Keratinocyte (primary cell): ENCODE measurements around the gene STX12. TPM values are rescaled to one million over a fixed set of nuclear protein-coding genes. Genes with fewer than 3 reads are reported as not detected.

ENCODE experiments used
- DNase-seq: peaks from one replicate; pipeline ENCODE4 v3.0.0-alpha.2; 2011; ENCODE audit warnings: low read depth, missing footprints, low spot score
- FAIRE-seq: peaks from 2 replicates; lab custom pipeline; 2011; peaks lifted over from hg19 to GRCh38; lab: Jason Lieb, UNC
- H2AFZ ChIP-seq: 2 replicates; pipeline ENCODE4 v1.6.0; 2012; ENCODE audit warnings: low read length, control low read depth, inconsistent platforms; ENCODE audit not compliant: control insufficient read depth
- H3K27ac ChIP-seq: 2 replicates; pipeline ENCODE4 v1.5.1; 2011; ENCODE audit warnings: low read length; ENCODE audit not compliant: control insufficient read depth, insufficient read depth
- H3K27me3 ChIP-seq: 3 replicates; pipeline ENCODE4 v1.6.0; 2011; ENCODE audit warnings: low read length; ENCODE audit not compliant: control insufficient read depth, insufficient read depth; ENCODE audit errors: extremely low read depth
- H3K36me3 ChIP-seq, 2 experiments: 2 replicates in 1 of 2; 3 replicates in 1 of 2; pipeline ENCODE4 v1.5.1; 2011; ENCODE audit warnings: low read length in 2 of 2, mild to moderate bottlenecking in 1 of 2; ENCODE audit not compliant: control insufficient read depth in 2 of 2, insufficient read depth in 2 of 2; ENCODE audit errors: extremely low read depth in 1 of 2
- H3K4me1 ChIP-seq: 3 replicates; pipeline ENCODE4 v1.5.1; 2011; ENCODE audit warnings: low read length; ENCODE audit not compliant: control insufficient read depth, insufficient read depth; ENCODE audit errors: extremely low read depth
- H3K4me2 ChIP-seq: 3 replicates; pipeline ENCODE4 v1.6.0; 2011; ENCODE audit warnings: low read depth, low read length; ENCODE audit not compliant: control insufficient read depth, insufficient read depth; ENCODE audit errors: extremely low read depth
- H3K4me3 ChIP-seq, 3 experiments: fragments of 200-600 bp in 1 of 3; sonication (generic) in 1 of 3; 2 replicates in 2 of 3; 3 replicates in 1 of 3; pipeline ENCODE4 v1.5.1; 2011 to 2016; ENCODE audit warnings: low read length in 3 of 3, mild to moderate bottlenecking in 3 of 3, control low read depth in 2 of 3, inconsistent platforms in 1 of 3, low read depth in 1 of 3, mixed read lengths in 1 of 3, mixed run types in 1 of 3, moderate library complexity in 1 of 3; ENCODE audit not compliant: control insufficient read depth in 2 of 3, insufficient read depth in 2 of 3; ENCODE audit errors: extremely low read depth in 1 of 3
- H3K79me2 ChIP-seq: 2 replicates; pipeline ENCODE4 v1.6.0; 2012; ENCODE audit warnings: low read length; ENCODE audit not compliant: control insufficient read depth, insufficient read depth
- H3K9ac ChIP-seq: 3 replicates; pipeline ENCODE4 v1.6.0; 2011; ENCODE audit warnings: low read length; ENCODE audit not compliant: control insufficient read depth, insufficient read depth; ENCODE audit errors: extremely low read depth
- H3K9me1 ChIP-seq: 3 replicates; pipeline ENCODE4 v1.6.0; 2011; ENCODE audit warnings: low read length; ENCODE audit not compliant: control insufficient read depth, insufficient read depth; ENCODE audit errors: extremely low read depth
- H3K9me3 ChIP-seq: 2 replicates; pipeline ENCODE4 v1.5.1; 2012; ENCODE audit warnings: low read depth, low read length; ENCODE audit not compliant: control insufficient read depth
- H4K20me1 ChIP-seq: 3 replicates; pipeline ENCODE4 v1.6.0; 2011; ENCODE audit warnings: low read length; ENCODE audit not compliant: control insufficient read depth, insufficient read depth; ENCODE audit errors: extremely low read depth
- EZH2 ChIP-seq: IDR thresholded peaks from one replicate; pipeline ENCODE4 v1.6.1; 2012; ENCODE audit warnings: inconsistent platforms, mild to moderate bottlenecking, low read length, moderate library complexity
- dilution Hi-C: fragments of 300-500 bp; cut with MboI; formaldehyde crosslinking; loops from one replicate; pipeline ENCODE4 v1.7.0; 2020; ENCODE audit warnings: low sequenced_read_pairs; ENCODE audit not compliant: extremely low pct_ligation_motif_present
- polyA plus RNA-seq, 5 experiments: library from polyadenylated mRNA; depleted of rRNA in 3 of 5; stranded (reverse) in 3 of 5; stranded (forward) in 1 of 5; unstranded in 1 of 5; fragments of >200 nt; gene quantifications; 1 replicate in 1 of 5; 2 replicates in 3 of 5; 3 replicates in 1 of 5; pipeline versions ENCODE4 v1.2.1 to v1.2.3, GENCODE V29; 2011 to 2012; ENCODE audit warnings: missing spikeins in 2 of 5, low read depth in 1 of 5, low replicate concordance in 1 of 5
- TF ChIP-seq, protein P1 (sequence below), 3 experiments: IDR thresholded peaks in 1 of 3; conservative IDR thresholded peaks in 1 of 3; optimal IDR thresholded peaks in 1 of 3; 2 replicates in 2 of 3; 3 replicates in 1 of 3; pipeline versions ENCODE3 to v1.5.1; 2011; ENCODE audit warnings: low read length in 3 of 3, mild to moderate bottlenecking in 3 of 3, moderate library complexity in 2 of 3, control low read depth in 1 of 3, inconsistent platforms in 1 of 3; ENCODE audit not compliant: insufficient read depth in 2 of 3; ENCODE audit errors: extremely low read depth in 1 of 3

The STX12 gene
- polyA plus RNA-seq, 1 donor (not counting 4 experiments of a cell fraction or from before 2014, with no cell fraction given) = 29.9 TPM

- H4K20me1 ChIP-seq = no peaks in the 10 kb centered on the region
- FAIRE-seq = no peak
- no peak overlapping the region for H3K9ac ChIP-seq
- no peak overlapping the region for H3K4me2 ChIP-seq
- no peak overlapping the region for H3K4me3 ChIP-seq
- H3K27me3 ChIP-seq = no peaks in the 10 kb centered on the region
- H3K27ac ChIP-seq = no peak overlapping the region
- H3K79me2 ChIP-seq = no peaks in the 10 kb centered on the region
- no peak for DNase-seq
- peaks cover 15 to 21% of the 10 kb centered on the region in 2 experiments for H3K36me3 ChIP-seq
- TF ChIP-seq, protein P1, sequence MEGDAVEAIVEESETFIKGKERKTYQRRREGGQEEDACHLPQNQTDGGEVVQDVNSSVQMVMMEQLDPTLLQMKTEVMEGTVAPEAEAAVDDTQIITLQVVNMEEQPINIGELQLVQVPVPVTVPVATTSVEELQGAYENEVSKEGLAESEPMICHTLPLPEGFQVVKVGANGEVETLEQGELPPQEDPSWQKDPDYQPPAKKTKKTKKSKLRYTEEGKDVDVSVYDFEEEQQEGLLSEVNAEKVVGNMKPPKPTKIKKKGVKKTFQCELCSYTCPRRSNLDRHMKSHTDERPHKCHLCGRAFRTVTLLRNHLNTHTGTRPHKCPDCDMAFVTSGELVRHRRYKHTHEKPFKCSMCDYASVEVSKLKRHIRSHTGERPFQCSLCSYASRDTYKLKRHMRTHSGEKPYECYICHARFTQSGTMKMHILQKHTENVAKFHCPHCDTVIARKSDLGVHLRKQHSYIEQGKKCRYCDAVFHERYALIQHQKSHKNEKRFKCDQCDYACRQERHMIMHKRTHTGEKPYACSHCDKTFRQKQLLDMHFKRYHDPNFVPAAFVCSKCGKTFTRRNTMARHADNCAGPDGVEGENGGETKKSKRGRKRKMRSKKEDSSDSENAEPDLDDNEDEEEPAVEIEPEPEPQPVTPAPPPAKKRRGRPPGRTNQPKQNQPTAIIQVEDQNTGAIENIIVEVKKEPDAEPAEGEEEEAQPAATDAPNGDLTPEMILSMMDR (optimal IDR thresholded peaks at IDR 0.05 in 1 of 3, IDR thresholded peaks at IDR 0.05 in 1 of 3, conservative IDR thresholded peaks at IDR 0.05 in 1 of 3; ENCODE audit: extremely low read depth in 1 of 3, insufficient read depth in 2 of 3, low read length in 3 of 3) = no peak
- no peak for TF ChIP-seq EZH2
- no peaks in the 10 kb centered on the region for H3K9me3 ChIP-seq
- H3K9me1 ChIP-seq = no peaks in the 10 kb centered on the region
- H2AFZ ChIP-seq = no peak overlapping the region
- dilution Hi-C loops = no loop called here
- H3K4me1 ChIP-seq = no peaks in the 10 kb centered on the region
These were observed 17.7 kb upstream of the STX12 start for GRCh38 chr1:27755286-27755685.

- DNase-seq = no peak
- H3K36me3 ChIP-seq = peaks cover 14 to 15% of the 10 kb centered on the region in 2 experiments
- no peaks in the 10 kb centered on the region for H3K27me3 ChIP-seq
These were observed 17.2 kb upstream of the STX12 start for GRCh38 chr1:27755865-27756264.

More at GRCh38 chr1:27755865-27756264, 17.2 kb upstream of the STX12 start:
- Histone ChIP-seq H3K4me3 (no peak overlapping the region), H3K79me2 (no peaks in the 10 kb centered on the region), H3K4me1 (no peaks in the 10 kb centered on the region), H2AFZ (no peak overlapping the region), H3K9ac (no peak overlapping the region), H3K9me1 (no peaks in the 10 kb centered on the region), H4K20me1 (no peaks in the 10 kb centered on the region), H3K9me3 (no peaks in the 10 kb centered on the region), H3K27ac (no peak overlapping the region), H3K4me2 (no peak overlapping the region)
- FAIRE-seq = no peak
- no peak for TF ChIP-seq EZH2
- TF ChIP-seq, protein P1 (optimal IDR thresholded peaks at IDR 0.05 in 1 of 3, IDR thresholded peaks at IDR 0.05 in 1 of 3, conservative IDR thresholded peaks at IDR 0.05 in 1 of 3; ENCODE audit: extremely low read depth in 1 of 3, insufficient read depth in 2 of 3, low read length in 3 of 3) = no peak
- dilution Hi-C loops = no loop called here
